Stimulated activated CD4-positive, alpha-beta T cell treated with anti-CD3 and anti-CD28 coated beads, Interleukin-2, amount 100 ng/mL, for 4 hours (primary cell): ENCODE data around the gene CCDC183.
"Not testable (repeated sequence)": the region's sequence is repeated elsewhere in the genome, so short reads cannot be mapped to it uniquely, and the experiment has no call there.

ENCODE experiments used
- DNase-seq: peaks from one replicate; pipeline ENCODE4 v3.0.0-alpha.2; 2020; ENCODE audit warnings: low read depth

Gene CCDC183

DNA sequence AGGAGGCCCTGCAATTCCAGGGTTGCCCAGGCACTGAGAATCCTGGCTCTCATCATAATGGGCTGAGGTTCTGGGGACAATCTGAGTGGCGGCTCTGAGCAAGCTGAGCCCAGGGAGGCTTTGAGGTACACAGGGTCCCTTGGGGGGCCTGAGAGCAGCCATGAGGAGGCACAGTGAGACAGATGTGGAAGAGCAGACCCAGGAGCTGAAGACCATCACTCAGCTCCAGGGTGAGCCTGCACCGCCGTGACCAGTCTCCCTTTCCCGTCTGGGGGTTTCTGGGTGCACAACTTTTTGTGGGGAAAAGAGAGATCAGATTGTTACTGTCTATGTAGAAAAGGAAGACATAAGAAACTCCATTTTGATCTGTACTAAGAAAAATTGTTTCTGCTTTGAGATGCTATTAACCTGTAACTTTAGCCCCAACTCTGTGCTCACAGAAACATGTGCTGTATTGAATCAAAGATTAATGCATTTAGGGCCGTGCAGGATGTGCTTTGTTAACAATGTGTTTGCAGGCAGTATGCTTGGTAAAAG is at the start of gene CCDC183:
Gene CCDC183 (plus strand): TSS at position 101 of the 537 bp plus-strand sequence. CDS start 60 bp downstream, at position 161.
- DNase-seq = no peak

- no peak for DNase-seq
Observed at GRCh38 chr9:136746621-136747020, 49.5 kb upstream of the CCDC183 start.

GRCh38 chr9:136747161-136748060 is 48.7 kb upstream of the CCDC183 start:
- DNase-seq = no peak

DNA sequence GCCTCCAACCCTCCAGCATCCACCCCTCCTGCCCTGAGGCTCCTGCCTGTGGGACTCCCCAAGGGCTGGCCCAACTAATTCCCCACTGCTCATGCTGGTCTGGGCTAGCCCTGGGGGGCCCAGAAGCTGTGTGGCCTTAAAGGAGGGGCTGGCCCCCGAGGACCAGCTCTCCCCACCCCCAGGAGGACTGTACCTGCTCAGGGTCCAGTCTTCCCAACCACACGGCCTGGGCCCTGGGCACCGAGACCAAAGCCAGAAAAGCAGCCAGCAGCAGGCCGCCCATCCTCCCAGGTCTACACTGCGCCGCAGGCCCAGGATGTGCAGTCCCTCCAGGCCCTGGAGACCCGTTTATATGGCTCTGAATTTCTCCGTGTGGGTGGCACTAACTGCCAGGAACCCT is 47.9 kb upstream of the CCDC183 start, which contains the start of gene LCN6:
Gene LCN6 (minus strand): TSS at position 325 of the 400 bp plus-strand sequence. CDS start 42 bp downstream, at position 283.
- DNase-seq = no peak

GRCh38 chr9:136748666-136749611 is 47.2 kb upstream of the CCDC183 start:
- no peak for DNase-seq

- no peak for DNase-seq
Observed at GRCh38 chr9:136750526-136750925, 45.6 kb upstream of the CCDC183 start.

DNA sequence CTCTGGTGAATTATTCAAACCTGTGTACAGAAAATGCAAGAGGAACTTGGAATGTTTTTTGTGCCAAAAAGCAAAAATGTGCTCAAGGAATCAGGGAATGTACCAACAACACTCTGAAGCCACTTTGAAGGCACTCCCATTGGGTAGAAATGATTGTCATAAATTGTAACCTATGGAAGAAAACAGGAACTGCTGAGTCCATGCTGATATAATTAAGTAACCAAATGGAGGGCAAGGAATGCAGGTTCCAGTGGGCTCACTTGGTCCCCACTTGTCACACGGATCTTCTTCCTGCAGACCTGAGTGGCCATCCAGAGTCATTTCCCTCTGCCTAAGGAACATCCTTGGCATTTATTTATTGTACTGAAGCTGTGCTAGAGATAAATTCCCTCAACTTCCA is 44.9 kb upstream of the CCDC183 start:
- no peak for DNase-seq

DNA sequence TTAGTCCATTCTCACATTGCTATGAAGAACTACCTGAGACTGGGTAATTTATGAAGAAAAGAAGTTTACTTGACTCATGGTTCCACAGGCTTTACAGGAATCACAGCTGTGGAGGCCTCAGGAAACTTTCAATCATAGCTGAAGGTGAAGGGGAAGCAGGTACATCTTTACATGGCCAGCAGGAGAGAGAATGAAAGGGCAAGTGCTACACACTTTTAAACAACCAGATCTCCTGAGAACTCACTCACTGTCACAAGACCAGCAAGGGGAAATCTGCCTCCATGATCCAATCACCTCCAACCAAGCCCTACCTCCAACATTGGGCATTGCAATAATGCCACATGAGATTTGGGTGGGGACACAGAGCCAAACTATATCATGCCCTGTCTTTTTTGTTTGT is 44.3 kb upstream of the CCDC183 start:
- DNase-seq = no peak

DNA sequence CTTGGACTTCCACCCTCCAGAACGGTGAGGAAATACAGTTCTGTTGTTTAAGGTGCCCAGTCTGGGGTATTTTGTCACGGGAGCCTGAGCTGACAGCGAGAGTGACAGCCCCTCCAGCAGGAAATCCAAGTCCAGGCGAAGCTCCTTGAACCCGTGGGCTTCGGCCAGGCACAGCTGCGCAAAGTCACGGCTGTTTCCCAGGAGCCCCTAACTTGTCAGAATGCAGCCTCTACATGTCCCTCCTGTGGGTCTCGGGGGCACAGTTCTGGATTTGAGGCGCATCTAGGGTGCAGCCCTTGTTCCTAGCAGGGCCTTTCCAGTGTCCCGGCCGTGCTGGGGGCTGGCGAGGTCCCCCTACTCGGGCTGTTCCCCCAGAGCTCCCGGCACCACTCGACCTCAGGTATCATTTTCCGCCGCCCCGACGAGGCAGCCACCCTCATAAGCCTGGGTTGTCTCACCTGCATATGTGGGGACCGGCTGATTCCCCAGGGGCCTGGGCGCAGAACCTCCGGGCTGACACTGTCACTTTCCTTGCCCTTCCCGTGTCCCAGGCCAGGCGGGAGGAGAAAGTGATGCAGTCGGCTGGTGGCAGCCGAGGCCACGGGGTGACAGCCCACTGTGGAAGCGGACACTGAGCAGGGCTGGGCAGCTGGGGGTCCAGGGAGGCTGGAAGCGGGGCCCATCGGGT is 42.6 kb upstream of the CCDC183 start:
- no peak for DNase-seq

- no peak for DNase-seq
Observed at GRCh38 chr9:136754059-136754572, 42.0 kb upstream of the CCDC183 start.

GRCh38 chr9:136754626-136755301 is 41.4 kb upstream of the CCDC183 start:
- no peak for DNase-seq

GRCh38 chr9:136755302-136756133 is 40.6 kb upstream of the CCDC183 start:
- not testable (repeated sequence) for DNase-seq

- DNase-seq = no peak
Observed at GRCh38 chr9:136756134-136756438, 40.1 kb upstream of the CCDC183 start.

GRCh38 chr9:136756836-136757235 is 39.3 kb upstream of the CCDC183 start:
- no peak for DNase-seq

GRCh38 chr9:136757328-136757727 is 38.8 kb upstream of the CCDC183 start:
- no peak for DNase-seq

DNA sequence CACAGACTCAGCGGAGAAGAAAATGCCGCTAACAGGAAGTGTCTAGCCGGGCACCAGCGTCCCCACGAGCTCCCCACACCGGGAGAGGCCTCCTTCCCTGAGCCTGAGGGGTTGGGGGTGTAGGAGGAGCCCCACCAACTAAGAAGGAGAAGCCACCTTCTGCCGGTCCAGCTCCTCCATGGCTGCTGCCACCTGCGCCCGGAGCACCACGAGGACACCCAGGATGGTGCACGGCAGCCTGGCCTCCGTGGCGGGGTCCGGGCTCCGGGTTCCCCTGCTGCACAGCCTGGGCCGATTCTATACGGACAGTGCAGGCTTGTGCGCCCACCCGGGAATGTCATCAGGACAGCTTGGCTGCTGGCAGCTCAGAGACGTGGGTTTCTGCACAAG is 38.4 kb upstream of the CCDC183 start:
- no peak for DNase-seq

GRCh38 chr9:136759001-136759400 is 37.1 kb upstream of the CCDC183 start:
- no peak for DNase-seq

DNA sequence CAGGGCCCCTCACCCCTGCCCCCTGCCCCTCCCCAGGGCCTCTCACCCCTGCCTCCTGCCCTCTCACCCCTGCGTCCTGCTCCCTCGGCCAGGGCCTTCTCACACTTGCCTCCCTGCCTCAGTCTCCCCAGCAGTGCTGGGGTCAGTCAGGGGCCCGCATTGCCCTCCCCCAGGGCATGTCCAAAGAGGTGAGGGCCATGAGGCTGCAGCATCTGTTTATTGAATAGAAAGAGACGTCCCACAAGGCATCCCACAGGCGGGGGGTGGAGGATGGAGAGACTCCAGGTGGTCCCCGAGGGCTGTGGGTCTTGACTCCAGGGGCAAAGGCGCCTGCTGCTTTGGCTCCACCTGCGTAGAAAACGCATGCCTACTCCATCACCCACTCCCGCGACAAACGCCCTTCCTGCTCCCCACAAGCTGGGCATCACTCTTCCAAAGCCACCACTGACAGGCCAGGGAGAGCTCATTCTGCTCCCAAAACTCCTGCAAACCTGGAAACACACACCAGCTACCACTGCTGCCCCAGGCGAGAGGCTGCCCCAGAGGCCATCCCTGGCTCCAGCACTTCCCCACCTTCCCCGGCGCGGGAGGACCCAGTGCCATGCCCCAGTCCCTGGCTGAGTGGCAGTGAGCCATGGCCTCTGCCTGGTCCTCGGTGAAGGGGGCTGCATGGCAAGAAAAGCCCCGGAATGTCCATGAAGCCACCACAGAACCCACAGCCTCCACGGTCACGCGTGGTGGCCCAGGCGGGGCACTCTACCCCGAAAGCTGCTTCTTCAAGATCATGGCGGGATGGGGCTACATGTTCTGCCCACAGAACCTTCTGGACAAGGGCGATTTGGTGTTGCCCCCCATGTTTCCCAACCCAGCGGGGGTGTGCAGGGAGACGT is 36.5 kb upstream of the CCDC183 start:
- no peak for DNase-seq

- no peak for DNase-seq
Observed at GRCh38 chr9:136760424-136760823, 35.7 kb upstream of the CCDC183 start.
